Measurements from ENCODE around the gene TRAPPC6A. TPM values are rescaled to one million over a fixed set of nuclear protein-coding genes. Genes with fewer than 3 reads are reported as not detected.

The TRAPPC6A gene
- total and polyA plus RNA-seq, 2 of the 13 experiments (the other 11 are each of a cell fraction or from before 2014, with no cell fraction given) = 6.5 to 21.0 TPM

DNA sequence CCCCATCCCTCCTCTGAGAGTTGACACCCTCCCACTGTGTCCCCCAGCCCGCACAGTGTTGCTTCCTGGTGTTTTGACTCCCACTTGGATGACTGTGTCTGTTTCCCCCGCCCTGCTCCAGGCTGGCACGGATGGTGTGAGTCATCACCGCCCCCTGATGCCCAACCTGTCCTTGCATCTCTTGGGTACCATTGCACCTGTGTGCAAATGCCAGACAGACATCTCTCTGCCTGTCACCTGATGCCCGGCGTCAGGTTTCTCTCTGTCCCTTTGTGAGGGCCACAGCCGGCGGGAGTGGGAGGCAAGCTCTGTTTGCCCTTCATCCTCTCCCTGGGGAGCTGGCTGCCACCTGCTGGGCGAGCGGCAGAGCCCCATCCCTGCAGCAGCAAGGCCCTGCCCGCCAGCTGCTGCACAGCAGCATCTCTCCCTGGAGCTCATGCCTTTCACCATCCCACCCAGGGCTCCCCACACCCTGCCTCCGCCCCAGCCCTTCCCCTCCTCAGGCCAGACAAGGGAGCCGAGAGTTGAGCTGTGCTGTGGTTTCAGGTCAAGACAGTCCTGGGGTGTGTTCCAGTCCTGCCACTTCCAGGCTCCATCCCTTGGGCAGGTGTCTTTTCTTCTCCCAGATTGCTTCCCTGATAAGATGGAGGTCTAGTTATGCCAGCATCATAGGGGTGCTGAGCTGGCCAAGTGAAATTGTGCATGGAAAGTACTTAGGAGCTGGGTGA is 47.0 kb downstream of the TRAPPC6A start (continued):
- TF ChIP-seq HNF1A (IDR thresholded peaks at IDR 0.05; ENCODE audit: low read depth) (no peak), HNF1A (CRISPR knock-in tag; IDR thresholded peaks at IDR 0.05; ENCODE audit: borderline replicate concordance) (no peak), TEF (CRISPR knock-in tag; IDR thresholded peaks at IDR 0.05) (no peak), SMAD1 (CRISPR knock-in tag; IDR thresholded peaks at IDR 0.05; ENCODE audit: borderline replicate concordance, low read depth) (no peak), SIN3A (IDR thresholded peaks at IDR 0.05; ENCODE audit: borderline replicate concordance, low read depth, low read length) (no peak), ZNF777 (CRISPR knock-in tag; IDR thresholded peaks at IDR 0.05) (no peak), ZNF841 (CRISPR knock-in tag; IDR thresholded peaks at IDR 0.05; ENCODE audit: borderline replicate concordance) (no peak), ZBTB42 (CRISPR knock-in tag; IDR thresholded peaks at IDR 0.05) (no peak), SALL1 (CRISPR knock-in tag; IDR thresholded peaks at IDR 0.05) (peak; percentile 12; the same call in 1 of the 2 replicates), JUNB (CRISPR knock-in tag; IDR thresholded peaks at IDR 0.05; ENCODE audit: borderline replicate concordance) (no peak)
- TF ChIP-seq, protein P1, sequence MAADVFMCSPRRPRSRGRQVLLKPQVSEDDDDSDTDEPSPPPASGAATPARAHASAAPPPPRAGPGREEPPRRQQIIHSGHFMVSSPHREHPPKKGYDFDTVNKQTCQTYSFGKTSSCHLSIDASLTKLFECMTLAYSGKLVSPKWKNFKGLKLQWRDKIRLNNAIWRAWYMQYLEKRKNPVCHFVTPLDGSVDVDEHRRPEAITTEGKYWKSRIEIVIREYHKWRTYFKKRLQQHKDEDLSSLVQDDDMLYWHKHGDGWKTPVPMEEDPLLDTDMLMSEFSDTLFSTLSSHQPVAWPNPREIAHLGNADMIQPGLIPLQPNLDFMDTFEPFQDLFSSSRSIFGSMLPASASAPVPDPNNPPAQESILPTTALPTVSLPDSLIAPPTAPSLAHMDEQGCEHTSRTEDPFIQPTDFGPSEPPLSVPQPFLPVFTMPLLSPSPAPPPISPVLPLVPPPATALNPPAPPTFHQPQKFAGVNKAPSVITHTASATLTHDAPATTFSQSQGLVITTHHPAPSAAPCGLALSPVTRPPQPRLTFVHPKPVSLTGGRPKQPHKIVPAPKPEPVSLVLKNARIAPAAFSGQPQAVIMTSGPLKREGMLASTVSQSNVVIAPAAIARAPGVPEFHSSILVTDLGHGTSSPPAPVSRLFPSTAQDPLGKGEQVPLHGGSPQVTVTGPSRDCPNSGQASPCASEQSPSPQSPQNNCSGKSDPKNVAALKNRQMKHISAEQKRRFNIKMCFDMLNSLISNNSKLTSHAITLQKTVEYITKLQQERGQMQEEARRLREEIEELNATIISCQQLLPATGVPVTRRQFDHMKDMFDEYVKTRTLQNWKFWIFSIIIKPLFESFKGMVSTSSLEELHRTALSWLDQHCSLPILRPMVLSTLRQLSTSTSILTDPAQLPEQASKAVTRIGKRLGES (CRISPR knock-in tag; IDR thresholded peaks at IDR 0.05; ENCODE audit: borderline replicate concordance) = no peak
- TF ChIP-seq, protein P2, sequence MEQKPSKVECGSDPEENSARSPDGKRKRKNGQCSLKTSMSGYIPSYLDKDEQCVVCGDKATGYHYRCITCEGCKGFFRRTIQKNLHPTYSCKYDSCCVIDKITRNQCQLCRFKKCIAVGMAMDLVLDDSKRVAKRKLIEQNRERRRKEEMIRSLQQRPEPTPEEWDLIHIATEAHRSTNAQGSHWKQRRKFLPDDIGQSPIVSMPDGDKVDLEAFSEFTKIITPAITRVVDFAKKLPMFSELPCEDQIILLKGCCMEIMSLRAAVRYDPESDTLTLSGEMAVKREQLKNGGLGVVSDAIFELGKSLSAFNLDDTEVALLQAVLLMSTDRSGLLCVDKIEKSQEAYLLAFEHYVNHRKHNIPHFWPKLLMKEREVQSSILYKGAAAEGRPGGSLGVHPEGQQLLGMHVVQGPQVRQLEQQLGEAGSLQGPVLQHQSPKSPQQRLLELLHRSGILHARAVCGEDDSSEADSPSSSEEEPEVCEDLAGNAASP (CRISPR knock-in tag; IDR thresholded peaks at IDR 0.05; ENCODE audit: borderline replicate concordance) = 0 out of 2 replicates have a peak, but pooled peaks have one; percentile 47

All from HepG2 (cell line).